HepG2 (cell line): ENCODE results near the gene SEMA4C. TPM values are rescaled to one million over a fixed set of nuclear protein-coding genes. Genes with fewer than 3 reads are reported as not detected.

Source experiments
- ARNT2 ChIP-seq: sonication (generic); formaldehyde crosslinking; IDR thresholded peaks from 2 replicates; pipeline ENCODE4 v1.8.0; 2022; ENCODE audit warnings: mild to moderate bottlenecking, low read depth, missing genetic modification reagents, moderate library complexity
- BHLHE40 ChIP-seq: IDR thresholded peaks from 2 replicates; pipeline ENCODE4 v1.6.1; 2011; ENCODE audit warnings: low read length, improper control_type of control experiment
- CREB1 ChIP-seq, 2 experiments: fragments of 450-650 bp in 1 of 2; IDR thresholded peaks; 2 replicates each; pipeline ENCODE4 v1.6.1; 2016 to 2017; ENCODE audit warnings: control low read depth in 1 of 2, mild to moderate bottlenecking in 1 of 2, missing compliant biosample characterization in 1 of 2, missing genetic modification characterization in 1 of 2
- ELF4 ChIP-seq: sonication (generic); formaldehyde crosslinking; IDR thresholded peaks from 2 replicates; pipeline ENCODE4 v1.5.0; 2020; ENCODE audit warnings: missing genetic modification reagents, mild to moderate bottlenecking, moderate library complexity, borderline replicate concordance
- FOXJ3 ChIP-seq: sonication (generic); formaldehyde crosslinking; IDR thresholded peaks from 2 replicates; pipeline ENCODE4 v1.4.0; 2020; ENCODE audit warnings: missing genetic modification reagents, mild to moderate bottlenecking, borderline replicate concordance
- KLF9 ChIP-seq: IDR thresholded peaks from 2 replicates; pipeline ENCODE4 v1.6.1; 2016; ENCODE audit warnings: low read depth
- MATR3 ChIP-seq: sonication (generic); formaldehyde crosslinking; IDR thresholded peaks from 2 replicates; pipeline ENCODE4 v1.4.0; 2020; ENCODE audit warnings: missing genetic modification reagents
- MLLT10 ChIP-seq: sonication (generic); formaldehyde crosslinking; IDR thresholded peaks from 2 replicates; pipeline ENCODE4 v1.4.0; 2020; ENCODE audit warnings: missing genetic modification reagents
- MYC ChIP-seq: sonication (generic); formaldehyde crosslinking; IDR thresholded peaks from 2 replicates; pipeline ENCODE4 v1.9.0; 2021; ENCODE audit warnings: missing genetic modification reagents, borderline replicate concordance
- MZF1 ChIP-seq: sonication (generic); formaldehyde crosslinking; IDR thresholded peaks from 2 replicates; pipeline ENCODE4 v1.8.1; 2023; ENCODE audit warnings: mild to moderate bottlenecking, missing genetic modification reagents, borderline replicate concordance
- NCOR1 ChIP-seq: fragments of 200-600 bp; sonication (generic); IDR thresholded peaks from 2 replicates; pipeline ENCODE4 v1.7.0; 2017; ENCODE audit warnings: antibody characterized with exemption, low read length, borderline replicate concordance
- NFYC ChIP-seq: IDR thresholded peaks from 2 replicates; pipeline ENCODE4 v1.6.1; 2016; ENCODE audit warnings: missing genetic modification reagents, missing compliant biosample characterization
- PAWR ChIP-seq: sonication (generic); formaldehyde crosslinking; IDR thresholded peaks from 2 replicates; pipeline ENCODE4 v1.4.0; 2020; ENCODE audit warnings: missing genetic modification reagents, mild to moderate bottlenecking, borderline replicate concordance
- RARA ChIP-seq: IDR thresholded peaks from 2 replicates; pipeline ENCODE4 v1.6.1; 2016; ENCODE audit warnings: missing genetic modification reagents, missing compliant biosample characterization
- RFXANK ChIP-seq: IDR thresholded peaks from 2 replicates; pipeline ENCODE4 v1.6.1; 2016
- RXRA ChIP-seq: sonication (generic); formaldehyde crosslinking; IDR thresholded peaks from 2 replicates; pipeline ENCODE4 v1.5.1; 2020; ENCODE audit warnings: missing genetic modification reagents
- SAFB2 ChIP-seq: sonication (generic); formaldehyde crosslinking; IDR thresholded peaks from 2 replicates; pipeline ENCODE4 v1.5.1; 2020; ENCODE audit warnings: missing genetic modification reagents, low read depth, mild to moderate bottlenecking, borderline replicate concordance
- TP53 ChIP-seq: sonication (generic); formaldehyde crosslinking; conservative IDR thresholded peaks from 2 replicates; pipeline ENCODE4 v1.4.0; 2020; ENCODE audit warnings: missing genetic modification reagents
- U2AF1 ChIP-seq: fragments of 200-400 bp; formaldehyde crosslinking; optimal IDR thresholded peaks from 2 replicates; pipeline ENCODE3; 2017; ENCODE audit warnings: mild to moderate bottlenecking, low read depth, low read length
- YEATS2 ChIP-seq: sonication (generic); formaldehyde crosslinking; IDR thresholded peaks from 2 replicates; pipeline ENCODE4 v1.4.0; 2020; ENCODE audit warnings: missing genetic modification reagents, borderline replicate concordance
- ZBTB3 ChIP-seq: sonication (generic); formaldehyde crosslinking; IDR thresholded peaks from 2 replicates; pipeline ENCODE4 v1.4.0; 2020; ENCODE audit warnings: low read depth, mild to moderate bottlenecking, moderate library complexity, missing genetic modification reagents, borderline replicate concordance
- ZNF225 ChIP-seq: sonication (generic); formaldehyde crosslinking; IDR thresholded peaks from 2 replicates; pipeline ENCODE4 v1.4.0; 2020; ENCODE audit warnings: mild to moderate bottlenecking, missing genetic modification reagents
- ZNF24 ChIP-seq: fragments of 450-650 bp; IDR thresholded peaks from 2 replicates; pipeline ENCODE4 v1.6.1; 2017; ENCODE audit warnings: antibody characterized with exemption, mild to moderate bottlenecking
- ZNF264 ChIP-seq: sonication (generic); formaldehyde crosslinking; IDR thresholded peaks from 2 replicates; pipeline ENCODE4 v1.4.0; 2020; ENCODE audit warnings: missing genetic modification reagents
- ZNF274 ChIP-seq: sonication (generic); formaldehyde crosslinking; IDR thresholded peaks from 2 replicates; pipeline ENCODE4 v1.5.1; 2020; ENCODE audit warnings: mild to moderate bottlenecking, missing genetic modification reagents
- ZNF510 ChIP-seq: sonication (generic); formaldehyde crosslinking; IDR thresholded peaks from 2 replicates; pipeline ENCODE4 v1.4.0; 2020; ENCODE audit warnings: low read depth, mild to moderate bottlenecking, missing genetic modification reagents
- ZNF556 ChIP-seq: sonication (generic); formaldehyde crosslinking; IDR thresholded peaks from 2 replicates; pipeline ENCODE4 v1.4.0; 2020; ENCODE audit warnings: mild to moderate bottlenecking, missing genetic modification reagents, borderline replicate concordance
- ZNF766 ChIP-seq: sonication (generic); formaldehyde crosslinking; IDR thresholded peaks from 2 replicates; pipeline ENCODE4 v1.5.0; 2020; ENCODE audit warnings: missing genetic modification reagents, borderline replicate concordance
- polyA plus RNA-seq, 8 experiments: library from polyadenylated mRNA; depleted of rRNA in 3 of 8; stranded (reverse) in 7 of 8; unstranded in 1 of 8; fragments of >200 nt; fragmentation: Illumina TruSeq in 4 of 8; extraction: Trizol in 4 of 8; gene quantifications; 2 replicates each; pipeline versions ENCODE4 v1.2.1 to v1.2.3, GENCODE V29; 2011 to 2016; ENCODE audit warnings: low read depth in 4 of 8, missing spikeins in 1 of 8, mixed read lengths in 1 of 8; ENCODE audit not compliant: insufficient read depth in 1 of 8
- total RNA-seq, 5 experiments: library from RNA; depleted of rRNA; stranded (reverse); fragments of >200 nt; fragmentation: Illumina TruSeq; extraction: Trizol; gene quantifications; 2 replicates each; pipeline ENCODE4 v1.2.3, GENCODE V29; 2016; ENCODE audit warnings: low read depth in 1 of 5
- TF ChIP-seq, protein P1 (sequence below): IDR thresholded peaks from 2 replicates; pipeline ENCODE4 v1.6.1; 2016
- TF ChIP-seq, protein P2 (sequence below): sonication (generic); formaldehyde crosslinking; IDR thresholded peaks from 2 replicates; pipeline ENCODE4 v1.8.1; 2022; ENCODE audit warnings: mild to moderate bottlenecking, missing genetic modification reagents

Gene SEMA4C
- total and polyA plus RNA-seq, 2 of the 13 experiments (the other 11 are each of a cell fraction or from before 2014, with no cell fraction given): 25.9 to 46.6 TPM

DNA sequence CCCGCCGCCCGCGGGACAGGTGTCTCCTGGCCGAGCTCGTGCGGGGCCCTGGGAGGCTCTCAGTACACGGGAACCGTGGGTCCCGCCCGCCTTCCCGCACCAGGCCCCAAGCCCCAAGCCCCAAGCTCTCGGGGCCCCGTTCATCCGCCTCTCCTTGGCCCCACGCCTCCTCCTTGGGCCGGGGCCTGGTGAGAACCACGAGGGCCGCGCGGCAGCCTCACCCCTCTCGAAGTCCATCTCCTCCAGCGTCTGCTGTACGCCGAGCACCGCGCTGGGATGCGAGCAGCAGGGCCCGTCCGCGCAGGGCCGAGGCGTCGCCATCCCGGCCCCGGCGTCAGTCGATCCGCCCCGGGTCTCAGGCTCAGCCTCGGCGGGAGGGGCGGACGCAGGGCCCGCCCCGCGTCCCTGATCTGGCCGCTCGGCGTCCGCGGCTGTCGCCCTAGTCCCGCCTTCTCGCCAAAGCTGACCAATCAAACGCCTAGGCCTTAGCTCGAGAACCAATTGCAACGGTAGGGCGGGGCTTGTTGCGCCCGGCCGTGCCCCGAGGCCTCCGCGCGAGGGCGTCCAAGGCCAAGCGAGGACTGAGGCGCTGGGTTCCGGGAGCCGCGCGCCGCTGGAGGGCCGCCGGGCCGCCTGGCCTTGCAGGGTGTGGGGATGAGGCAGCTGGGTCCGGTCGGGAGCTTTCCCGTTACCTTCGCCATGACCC lies 12.1 kb downstream of the SEMA4C start, which contains the start of gene ANKRD39 (continued):
- TF ChIP-seq ZNF24 (no peak), ZBTB3 (CRISPR knock-in tag) (peak; percentile 75), ZNF264 (CRISPR knock-in tag) (peak; percentile 5; the same call in 1 of the 2 replicates), BHLHE40 (peak; percentile 38; the same call in 1 of the 2 replicates), ZNF556 (CRISPR knock-in tag) (peak; percentile 89), TP53 (CRISPR knock-in tag) (no peak; the same call in 1 of the 2 replicates), PAWR (CRISPR knock-in tag) (0 out of 2 replicates have a peak, but pooled peaks have one; percentile 43), KLF9 (CRISPR knock-in tag) (0 out of 2 replicates have a peak, but pooled peaks have one; percentile 27), NFYC (CRISPR knock-in tag) (peak; percentile 98), ZNF766 (CRISPR knock-in tag) (peak; percentile 55; the same call in 1 of the 2 replicates), FOXJ3 (CRISPR knock-in tag) (peak; percentile 67), SAFB2 (no peak; the same call in 1 of the 2 replicates), MYC (CRISPR knock-in tag) (peak; percentile 80), RFXANK (CRISPR knock-in tag) (peak; percentile 69; the same call in 1 of the 2 replicates), RARA (CRISPR knock-in tag) (peak; percentile 43), CREB1 (IDR thresholded peaks at IDR 0.05) (peak; percentile 84), CREB1 (CRISPR knock-in tag; IDR thresholded peaks at IDR 0.05) (no peak), MZF1 (CRISPR knock-in tag) (peak; percentile 86; the same call in 1 of the 2 replicates), YEATS2 (CRISPR knock-in tag) (0 out of 2 replicates have a peak, but pooled peaks have one; percentile 14), MLLT10 (CRISPR knock-in tag) (no peak), ELF4 (CRISPR knock-in tag) (no peak; the same call in 1 of the 2 replicates), ZNF225 (CRISPR knock-in tag) (peak; percentile 81), U2AF1 (peak; percentile 63), NCOR1 (no peak), ZNF274 (CRISPR knock-in tag) (peak; percentile 92), ZNF510 (CRISPR knock-in tag) (peak; percentile 46; the same call in 1 of the 2 replicates), ARNT2 (CRISPR knock-in tag) (peak; percentile 96), MATR3 (CRISPR knock-in tag) (no peak), RXRA (CRISPR knock-in tag) (peak; percentile 58)
- TF ChIP-seq, protein P1, sequence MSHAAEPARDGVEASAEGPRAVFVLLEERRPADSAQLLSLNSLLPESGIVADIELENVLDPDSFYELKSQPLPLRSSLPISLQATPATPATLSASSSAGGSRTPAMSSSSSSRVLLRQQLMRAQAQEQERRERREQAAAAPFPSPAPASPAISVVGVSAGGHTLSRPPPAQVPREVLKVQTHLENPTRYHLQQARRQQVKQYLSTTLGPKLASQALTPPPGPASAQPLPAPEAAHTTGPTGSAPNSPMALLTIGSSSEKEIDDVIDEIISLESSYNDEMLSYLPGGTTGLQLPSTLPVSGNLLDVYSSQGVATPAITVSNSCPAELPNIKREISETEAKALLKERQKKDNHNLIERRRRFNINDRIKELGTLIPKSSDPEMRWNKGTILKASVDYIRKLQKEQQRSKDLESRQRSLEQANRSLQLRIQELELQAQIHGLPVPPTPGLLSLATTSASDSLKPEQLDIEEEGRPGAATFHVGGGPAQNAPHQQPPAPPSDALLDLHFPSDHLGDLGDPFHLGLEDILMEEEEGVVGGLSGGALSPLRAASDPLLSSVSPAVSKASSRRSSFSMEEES (CRISPR knock-in tag): no peak
- TF ChIP-seq, protein P2, sequence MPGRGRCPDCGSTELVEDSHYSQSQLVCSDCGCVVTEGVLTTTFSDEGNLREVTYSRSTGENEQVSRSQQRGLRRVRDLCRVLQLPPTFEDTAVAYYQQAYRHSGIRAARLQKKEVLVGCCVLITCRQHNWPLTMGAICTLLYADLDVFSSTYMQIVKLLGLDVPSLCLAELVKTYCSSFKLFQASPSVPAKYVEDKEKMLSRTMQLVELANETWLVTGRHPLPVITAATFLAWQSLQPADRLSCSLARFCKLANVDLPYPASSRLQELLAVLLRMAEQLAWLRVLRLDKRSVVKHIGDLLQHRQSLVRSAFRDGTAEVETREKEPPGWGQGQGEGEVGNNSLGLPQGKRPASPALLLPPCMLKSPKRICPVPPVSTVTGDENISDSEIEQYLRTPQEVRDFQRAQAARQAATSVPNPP (CRISPR knock-in tag): peak; percentile 62; the same call in 1 of the 2 replicates
